Testis (tissue), 3 donors: ENCODE results near the gene TAAR9. TPM values are rescaled to one million over a fixed set of nuclear protein-coding genes. Genes with fewer than 3 reads are reported as not detected.
"Not testable (repeated sequence)": the region's sequence is repeated elsewhere in the genome, so short reads cannot be mapped to it uniquely, and the experiment has no call there.

Experiments
- DNase-seq: peaks from one replicate; pipeline ENCODE4 v3.0.0-alpha.2; 2019
- H3K27ac ChIP-seq, 2 donors: fragments of 200-600 bp; sonication (generic); one replicate each; pipeline ENCODE4 v1.5.1; 2019
- H3K27me3 ChIP-seq: fragments of 200-600 bp; sonication (generic); one replicate; pipeline ENCODE4 v1.5.1; 2019
- H3K36me3 ChIP-seq: fragments of 200-600 bp; sonication (generic); one replicate; pipeline ENCODE4 v1.5.1; 2017; ENCODE audit warnings: low read depth; ENCODE audit errors: missing control alignments
- H3K4me1 ChIP-seq: fragments of 200-600 bp; sonication (generic); one replicate; pipeline ENCODE4 v1.5.1; 2019
- H3K4me3 ChIP-seq, 2 donors: fragments of 200-600 bp; sonication (generic); one replicate each; pipeline ENCODE4 v1.5.1; 2017 to 2019
- H3K9me3 ChIP-seq: fragments of 200-600 bp; sonication (generic); one replicate; pipeline ENCODE4 v1.5.1; 2017
- POLR2A ChIP-seq: fragments of 450-650 bp; IDR thresholded peaks from one replicate; pipeline ENCODE4 v1.6.1; 2017; ENCODE audit warnings: antibody characterized with exemption, mild to moderate bottlenecking, moderate library complexity
- WGBS, 2 donors: methylation state at CpG; one replicate each; pipeline ENCODE4 v1.1.5; 2018; 5-methylcytosine and 5-hydroxymethylcytosine counted together
- intact Hi-C: fragments of 100-400 bp; cut with DNase I; formaldehyde crosslinking; loops from one replicate; pipeline ENCODE4 v1.15.1; 2023; ENCODE audit warnings: low total_unique reads
- polyA plus RNA-seq: library from polyadenylated mRNA; stranded (reverse); fragments of 350-450 nt; fragmentation: Illumina TruSeq; extraction: RNeasy Lipid Tissue Mini Kit (QIAGEN cat#74804); gene quantifications from one replicate; pipeline ENCODE4 v1.2.3, GENCODE V29; 2014; ENCODE audit warnings: low read depth, low replicate concordance; ENCODE audit not compliant: insufficient read depth
- total RNA-seq, 2 donors: library from RNA; depleted of rRNA; stranded (reverse); fragments of >200 nt; gene quantifications; one replicate each; pipeline ENCODE4 v1.2.3, GENCODE V29; 2016
- TF ChIP-seq, protein P1 (sequence below), 3 experiments: fragments of 450-650 bp in 2 of 3; fragments of 200-600 bp in 1 of 3; sonication (generic) in 1 of 3; IDR thresholded peaks; one replicate each; pipeline ENCODE4 v1.5.1; 2016 to 2019; ENCODE audit warnings: antibody characterized with exemption in 3 of 3, mild to moderate bottlenecking in 2 of 3, moderate library complexity in 1 of 3

The TAAR9 gene
- total and polyA plus RNA-seq, 3 donors from 2014 or later: 0.39 TPM; not detected in 2

DNA sequence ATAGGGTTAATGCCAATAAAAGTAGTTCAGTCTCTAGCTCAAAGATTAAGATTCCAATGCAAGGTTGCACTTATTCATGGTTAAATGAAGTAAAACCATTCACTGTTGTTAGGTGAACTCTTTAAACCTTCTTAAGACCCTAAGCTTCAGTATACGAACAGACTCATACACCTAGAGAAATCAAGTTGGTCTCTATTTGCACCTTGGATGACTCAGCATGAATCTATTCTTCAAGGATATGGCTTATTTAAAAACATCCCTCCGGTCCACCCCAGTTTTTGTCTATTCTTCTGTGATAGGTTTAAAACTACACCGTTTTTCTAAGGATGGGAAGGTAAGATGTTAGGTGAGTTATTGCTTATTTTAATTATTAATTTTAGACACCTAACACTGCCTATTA is 932 bp upstream of the TAAR9 start:
- H3K27ac ChIP-seq: no peak overlapping the region
- DNase-seq: no peak
- TF ChIP-seq, protein P1, sequence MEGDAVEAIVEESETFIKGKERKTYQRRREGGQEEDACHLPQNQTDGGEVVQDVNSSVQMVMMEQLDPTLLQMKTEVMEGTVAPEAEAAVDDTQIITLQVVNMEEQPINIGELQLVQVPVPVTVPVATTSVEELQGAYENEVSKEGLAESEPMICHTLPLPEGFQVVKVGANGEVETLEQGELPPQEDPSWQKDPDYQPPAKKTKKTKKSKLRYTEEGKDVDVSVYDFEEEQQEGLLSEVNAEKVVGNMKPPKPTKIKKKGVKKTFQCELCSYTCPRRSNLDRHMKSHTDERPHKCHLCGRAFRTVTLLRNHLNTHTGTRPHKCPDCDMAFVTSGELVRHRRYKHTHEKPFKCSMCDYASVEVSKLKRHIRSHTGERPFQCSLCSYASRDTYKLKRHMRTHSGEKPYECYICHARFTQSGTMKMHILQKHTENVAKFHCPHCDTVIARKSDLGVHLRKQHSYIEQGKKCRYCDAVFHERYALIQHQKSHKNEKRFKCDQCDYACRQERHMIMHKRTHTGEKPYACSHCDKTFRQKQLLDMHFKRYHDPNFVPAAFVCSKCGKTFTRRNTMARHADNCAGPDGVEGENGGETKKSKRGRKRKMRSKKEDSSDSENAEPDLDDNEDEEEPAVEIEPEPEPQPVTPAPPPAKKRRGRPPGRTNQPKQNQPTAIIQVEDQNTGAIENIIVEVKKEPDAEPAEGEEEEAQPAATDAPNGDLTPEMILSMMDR (IDR thresholded peaks at IDR 0.05): no peak
- no peak for TF ChIP-seq POLR2A
- H3K9me3 ChIP-seq: no peaks in the 10 kb centered on the region
- H3K4me1 ChIP-seq: no peaks in the 10 kb centered on the region
- H3K36me3 ChIP-seq: no peaks in the 10 kb centered on the region
- 94 to 96% methylated on average over 3 of the region's 3 CpGs for WGBS, 2 donors
- intact Hi-C loops: no loop called here
- no peaks in the 10 kb centered on the region for H3K27me3 ChIP-seq
- H3K4me3 ChIP-seq: no peak overlapping the region

DNA sequence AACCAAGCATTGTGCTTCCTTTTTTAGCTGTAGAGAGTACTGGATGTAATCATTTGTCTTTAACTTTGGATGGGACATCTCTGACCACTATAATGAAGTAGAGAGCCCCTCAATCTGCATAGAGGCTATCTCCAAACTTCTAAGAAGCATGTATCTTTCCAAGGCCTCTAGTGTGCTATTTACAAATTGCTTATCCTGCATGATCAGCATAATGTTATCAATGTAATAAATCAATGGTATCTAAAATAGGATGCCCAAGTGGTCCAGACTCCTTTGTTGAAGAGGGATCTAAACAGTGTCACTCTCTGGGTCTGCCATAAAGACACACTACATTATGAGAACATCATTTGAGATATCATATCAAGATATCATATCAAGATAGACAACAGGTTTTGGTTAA is 6.7 kb downstream of the TAAR9 start:
- TF ChIP-seq, protein P1 (IDR thresholded peaks at IDR 0.05): no peak
- TF ChIP-seq POLR2A: no peak
- no peaks in the 10 kb centered on the region for H3K4me1 ChIP-seq
- H3K4me3 ChIP-seq: no peak overlapping the region
- H3K27me3 ChIP-seq: no peaks in the 10 kb centered on the region
- no peak overlapping the region for H3K27ac ChIP-seq
- H3K9me3 ChIP-seq: no peaks in the 10 kb centered on the region
- intact Hi-C loops: no loop called here
- no peak for DNase-seq
- no peaks in the 10 kb centered on the region for H3K36me3 ChIP-seq

DNA sequence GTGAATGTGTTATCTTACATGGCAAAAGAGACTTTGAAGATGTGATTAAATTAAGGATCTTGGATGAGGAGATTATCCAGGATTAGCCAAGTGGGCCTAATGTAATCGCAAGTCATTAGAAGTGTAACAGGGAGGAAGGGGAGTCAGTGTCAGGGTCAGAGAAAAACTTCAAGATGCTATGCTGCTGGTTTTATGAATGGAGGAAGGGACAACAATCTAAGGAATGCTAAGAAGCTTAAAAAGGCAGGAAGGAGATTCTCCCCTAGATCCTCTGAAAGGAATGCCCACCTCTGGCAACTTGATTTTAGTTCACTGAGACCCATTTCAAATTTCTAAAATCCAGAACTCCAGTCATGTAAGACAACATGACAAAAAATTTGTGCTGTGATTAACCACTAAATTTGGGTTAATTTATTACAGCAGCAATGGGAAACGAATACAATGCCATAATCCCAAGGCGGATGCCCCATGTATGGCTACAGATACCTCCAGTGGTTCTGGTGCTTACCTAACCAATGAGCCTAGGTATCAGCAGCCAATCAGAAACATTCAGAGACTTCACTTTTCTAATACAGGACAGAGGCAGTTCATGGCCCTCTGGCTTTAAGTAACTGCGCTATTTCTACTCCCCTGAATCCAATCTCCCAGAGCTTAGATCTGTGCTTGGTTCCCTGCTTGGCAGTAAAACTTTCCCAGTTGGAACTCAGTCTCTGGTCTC is 10.8 kb downstream of the TAAR9 start:
- Histone ChIP-seq H3K9me3 (no peaks in the 10 kb centered on the region), H3K27ac (no peak overlapping the region), H3K4me3 (no peak overlapping the region), H3K36me3 (no peaks in the 10 kb centered on the region), H3K27me3 (no peaks in the 10 kb centered on the region), H3K4me1 (no peaks in the 10 kb centered on the region)
- TF ChIP-seq, protein P1 (IDR thresholded peaks at IDR 0.05): no peak
- TF ChIP-seq POLR2A: no peak
- DNase-seq: no peak
- intact Hi-C loops: no loop called here
- WGBS, 2 donors: 82 to 90% methylated on average over 4 of the region's 4 CpGs

DNA sequence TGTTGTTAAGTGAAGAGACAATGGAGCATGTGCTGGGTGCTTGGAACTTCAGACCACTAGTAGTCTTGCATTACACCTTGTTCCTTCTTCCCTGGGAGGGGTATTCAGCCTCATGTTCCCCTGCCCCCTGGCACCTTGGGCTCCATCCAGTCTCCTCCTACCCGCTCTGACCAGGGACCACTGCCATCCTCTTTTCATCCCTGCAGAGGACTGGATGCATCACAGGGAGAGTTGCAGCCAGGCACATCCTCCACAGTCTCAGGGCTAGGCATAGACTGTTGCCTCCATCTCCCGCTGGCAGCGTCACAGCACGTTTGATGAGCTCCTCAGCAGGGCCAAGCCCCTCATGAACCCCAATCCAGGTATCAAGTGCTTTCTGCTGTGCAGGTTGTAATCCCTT is 13.1 kb downstream of the TAAR9 start:
- Histone ChIP-seq H3K27ac (no peak overlapping the region), H3K36me3 (no peaks in the 10 kb centered on the region), H3K27me3 (no peaks in the 10 kb centered on the region), H3K4me1 (no peaks in the 10 kb centered on the region), H3K4me3 (no peak overlapping the region), H3K9me3 (no peaks in the 10 kb centered on the region)
- DNase-seq: no peak
- TF ChIP-seq POLR2A: no peak
- TF ChIP-seq, protein P1 (IDR thresholded peaks at IDR 0.05): no peak
- intact Hi-C loops: no loop called here
- WGBS, 2 donors: 91 to 100% methylated on average over 2 to 4 of the region's 4 CpGs

DNA sequence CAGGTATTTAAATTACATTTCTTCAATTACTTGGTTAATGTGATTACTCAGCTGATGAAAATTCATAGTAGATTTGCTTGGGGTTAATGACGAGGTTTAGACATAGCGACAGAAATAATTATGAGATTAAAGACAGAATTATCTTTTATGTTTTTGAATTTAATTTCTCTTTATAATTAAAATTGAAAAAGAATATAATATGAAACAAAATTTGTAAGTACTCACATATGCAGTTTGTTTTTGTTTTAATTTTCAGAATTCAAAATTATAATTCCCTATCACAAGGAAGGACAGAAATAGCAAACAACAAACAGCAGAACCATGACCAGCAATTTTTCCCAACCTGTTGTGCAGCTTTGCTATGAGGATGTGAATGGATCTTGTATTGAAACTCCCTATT is 14.3 kb downstream of the TAAR9 start, which contains the start of gene TAAR8:
Gene TAAR8 (plus strand): TSS at position 301 of the 400 bp plus-strand sequence. CDS start 21 bp downstream, at position 322.
- intact Hi-C loops: no loop called here

DNA sequence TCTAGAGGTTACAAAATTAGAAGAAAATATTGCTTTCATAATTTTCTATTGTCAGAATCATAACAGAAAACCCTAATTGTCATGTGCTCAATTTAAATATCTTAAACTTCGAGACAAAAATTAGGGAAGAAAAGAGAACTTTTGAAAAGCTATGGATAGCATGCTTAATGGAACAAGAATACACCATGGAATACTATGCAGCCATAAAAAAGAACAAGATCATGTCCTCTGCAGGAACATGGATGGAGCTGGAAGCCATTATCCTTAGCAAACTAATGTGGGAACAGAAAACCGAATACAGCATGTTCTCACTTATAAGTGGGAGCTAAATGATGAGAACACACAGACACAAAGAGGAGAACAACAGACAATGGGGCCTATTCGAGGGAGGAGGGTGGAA is 22.0 kb downstream of the TAAR9 start:
- H3K27me3 ChIP-seq, H3K27ac ChIP-seq, H3K9me3 ChIP-seq, H3K36me3 ChIP-seq, intact Hi-C loops, H3K4me1 ChIP-seq, H3K4me3 ChIP-seq, DNase-seq: not testable (repeated sequence)
- WGBS, 2 donors: 63 to 76% methylated on average over 3 of the region's 3 CpGs

More for the DNA sequence above, 14.3 kb downstream of the TAAR9 start, which contains the start of gene TAAR8:
- TF ChIP-seq, protein P1 (IDR thresholded peaks at IDR 0.05): no peak
- no peak for TF ChIP-seq POLR2A
- Histone ChIP-seq H3K27ac (no peak within 1 kb of the TSS), H3K36me3 (no peaks in the 10 kb centered on the region), H3K9me3 (no peaks in the 10 kb centered on the region), H3K4me1 (no peaks in the 10 kb centered on the region), H3K27me3 (no peaks in the 10 kb centered on the region), H3K4me3 (no peak within 1 kb of the TSS)
- no peak for DNase-seq
- whole genome bisulfite sequencing, 2 donors: 90 to 96% methylated on average over 2 of the region's 2 CpGs
